ENCODE measurements around the gene KCTD16.

DNA sequence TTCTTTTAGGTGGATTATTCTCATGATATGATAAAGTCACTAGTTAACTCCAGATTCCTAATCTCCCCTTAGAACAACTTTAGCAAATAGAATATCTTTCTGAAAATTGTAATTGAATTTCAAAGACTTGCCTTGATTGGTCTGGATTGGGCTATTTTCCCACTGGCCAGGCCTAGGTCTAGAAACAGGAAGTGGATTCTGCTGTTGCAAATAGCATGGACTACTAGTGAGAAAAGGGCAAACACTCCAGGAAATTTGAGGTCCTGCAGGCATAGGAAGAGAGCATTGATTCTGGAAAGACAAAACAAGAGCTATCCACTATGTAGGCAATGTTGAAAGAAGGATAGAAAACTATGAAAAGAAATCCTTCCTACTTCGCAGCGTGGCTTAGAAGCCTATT lies 113.4 kb downstream of the KCTD16 start:
- no peak for TF ChIP-seq CTCF (IDR thresholded peaks at IDR 0.05)
- TF ChIP-seq POLR2AphosphoS5 (IDR thresholded peaks at IDR 0.05) = no peak

Data from prostate gland (tissue), 2 donors.